Nephron (organoid): ENCODE results near the gene DOCK1.

Experiments used
- H3K27ac Mint-ChIP-seq, 3 experiments: 2 replicates each; pipeline ENCODE4 v1.8.0; 2020; ENCODE audit warnings: mixed read lengths in 3 of 3, mild to moderate bottlenecking in 2 of 3, moderate library complexity in 1 of 3
- H3K27me3 Mint-ChIP-seq: 2 replicates; pipeline ENCODE4 v1.8.0; 2021; ENCODE audit warnings: low read depth, mild to moderate bottlenecking, moderate library complexity, mixed read lengths
- H3K36me3 Mint-ChIP-seq: 2 replicates; pipeline ENCODE4 v1.8.0; 2020; ENCODE audit warnings: low read depth, mixed read lengths
- H3K4me1 Mint-ChIP-seq: 2 replicates; pipeline ENCODE4 v1.8.0; 2020; ENCODE audit warnings: mixed read lengths
- H3K4me3 Mint-ChIP-seq, 3 experiments: 2 replicates each; pipeline ENCODE4 v1.8.0; 2020; ENCODE audit warnings: mild to moderate bottlenecking in 3 of 3, mixed read lengths in 3 of 3, moderate library complexity in 2 of 3
- H3K9me3 Mint-ChIP-seq: 2 replicates; pipeline ENCODE4 v1.8.0; 2020; ENCODE audit warnings: mixed read lengths
- TF ChIP-seq, protein P1 (sequence below), 3 experiments: fragments of 200-600 bp; sonication (generic); IDR thresholded peaks; one replicate each; pipeline ENCODE4 v1.5.0; 2021; ENCODE audit warnings: antibody characterized with exemption in 3 of 3; ENCODE audit not compliant: unreplicated experiment in 3 of 3

The DOCK1 gene

DNA sequence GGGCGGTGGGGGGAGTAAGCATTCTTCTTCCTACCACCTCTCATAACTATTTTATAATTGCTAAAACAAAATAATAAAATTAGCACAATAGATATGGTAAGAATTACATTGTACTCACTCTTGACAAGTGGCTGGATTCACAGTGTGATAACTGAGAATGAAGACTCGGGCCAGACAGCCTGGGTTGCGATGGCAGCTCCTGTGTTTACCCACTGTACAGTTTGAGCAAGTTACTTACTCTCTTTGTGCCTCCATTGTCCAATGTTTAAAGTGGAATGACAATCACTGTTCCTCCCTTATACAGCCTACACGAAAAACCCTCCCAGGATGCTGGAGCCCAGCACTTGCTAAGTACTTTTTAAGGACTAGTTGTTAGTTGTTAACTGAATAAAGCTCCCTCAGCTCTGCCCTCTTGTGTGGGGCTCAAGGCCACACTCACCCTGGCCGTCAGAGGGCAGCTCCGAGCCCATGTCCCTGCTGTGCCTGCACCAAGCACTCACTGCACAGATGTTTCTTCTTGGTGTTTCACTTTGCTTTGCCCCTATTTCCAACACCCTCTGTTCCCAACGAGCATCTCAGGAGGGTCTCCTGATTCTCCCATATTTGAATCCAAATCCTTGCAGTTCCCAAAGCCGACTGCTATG lies 587.5 kb downstream of the DOCK1 start:
- Mint-ChIP-seq H3K36me3 (no peaks in the 10 kb centered on the region), H3K4me3 (no peak overlapping the region), H3K4me1 (peaks cover 5% of the 10 kb centered on the region), H3K9me3 (no peaks in the 10 kb centered on the region), H3K27me3 (peaks cover 31% of the 10 kb centered on the region), H3K27ac (no peak overlapping the region)
- TF ChIP-seq, protein P1, sequence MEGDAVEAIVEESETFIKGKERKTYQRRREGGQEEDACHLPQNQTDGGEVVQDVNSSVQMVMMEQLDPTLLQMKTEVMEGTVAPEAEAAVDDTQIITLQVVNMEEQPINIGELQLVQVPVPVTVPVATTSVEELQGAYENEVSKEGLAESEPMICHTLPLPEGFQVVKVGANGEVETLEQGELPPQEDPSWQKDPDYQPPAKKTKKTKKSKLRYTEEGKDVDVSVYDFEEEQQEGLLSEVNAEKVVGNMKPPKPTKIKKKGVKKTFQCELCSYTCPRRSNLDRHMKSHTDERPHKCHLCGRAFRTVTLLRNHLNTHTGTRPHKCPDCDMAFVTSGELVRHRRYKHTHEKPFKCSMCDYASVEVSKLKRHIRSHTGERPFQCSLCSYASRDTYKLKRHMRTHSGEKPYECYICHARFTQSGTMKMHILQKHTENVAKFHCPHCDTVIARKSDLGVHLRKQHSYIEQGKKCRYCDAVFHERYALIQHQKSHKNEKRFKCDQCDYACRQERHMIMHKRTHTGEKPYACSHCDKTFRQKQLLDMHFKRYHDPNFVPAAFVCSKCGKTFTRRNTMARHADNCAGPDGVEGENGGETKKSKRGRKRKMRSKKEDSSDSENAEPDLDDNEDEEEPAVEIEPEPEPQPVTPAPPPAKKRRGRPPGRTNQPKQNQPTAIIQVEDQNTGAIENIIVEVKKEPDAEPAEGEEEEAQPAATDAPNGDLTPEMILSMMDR (IDR thresholded peaks at IDR 0.05; ENCODE audit: unreplicated experiment in 3 of 3) = no peak

DNA sequence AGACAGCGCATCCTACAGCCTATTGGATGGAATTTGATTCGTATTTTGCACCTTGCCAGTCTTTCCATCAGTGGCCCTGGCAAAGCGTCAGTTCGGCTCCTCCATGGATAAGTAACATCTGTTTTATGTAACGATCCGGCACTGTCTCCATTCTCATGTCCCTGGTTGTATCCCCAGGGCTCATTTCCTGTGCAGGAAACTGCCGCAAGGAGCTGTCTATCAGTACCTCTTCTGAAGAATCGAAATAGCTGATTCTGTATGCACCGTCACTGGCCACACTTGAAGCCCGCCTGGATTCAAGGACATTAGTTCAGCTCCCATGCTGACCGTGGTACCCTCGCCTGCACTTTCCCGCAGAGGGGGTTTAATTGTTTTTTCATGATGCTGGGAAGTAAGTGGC lies 590.8 kb downstream of the DOCK1 start:
- no peak overlapping the region for H3K4me3 Mint-ChIP-seq
- H3K27me3 Mint-ChIP-seq = peaks cover 29% of the 10 kb centered on the region
- peaks cover 13% of the 10 kb centered on the region for H3K4me1 Mint-ChIP-seq
- no peaks in the 10 kb centered on the region for H3K36me3 Mint-ChIP-seq
- H3K27ac Mint-ChIP-seq = peak overlapping the region in 1 of 3 experiments; percentile 29
- TF ChIP-seq, protein P1 (IDR thresholded peaks at IDR 0.05; ENCODE audit: unreplicated experiment in 3 of 3) = no peak
- H3K9me3 Mint-ChIP-seq = no peaks in the 10 kb centered on the region

DNA sequence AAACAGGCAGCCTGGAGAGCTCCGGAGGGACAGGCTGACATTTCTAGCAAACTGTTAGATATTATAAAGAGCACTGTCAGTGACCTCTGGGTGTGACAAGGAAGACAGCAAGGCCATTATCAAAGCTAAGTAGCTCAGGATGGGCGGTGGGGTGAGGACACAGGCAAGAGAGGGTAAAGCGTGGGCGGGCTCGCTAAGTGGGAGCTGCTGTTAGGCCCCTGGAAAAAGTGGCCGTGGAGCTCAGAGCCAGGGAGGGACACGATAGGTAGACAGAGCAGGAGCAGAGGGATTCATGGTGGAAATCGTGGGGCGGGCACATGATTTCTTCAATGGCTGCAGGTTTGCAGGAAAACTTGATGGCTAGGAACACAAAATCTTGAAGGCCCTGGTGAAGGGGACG lies 592.5 kb downstream of the DOCK1 start:
- TF ChIP-seq, protein P1 (IDR thresholded peaks at IDR 0.05; ENCODE audit: unreplicated experiment in 3 of 3) = no peak
- no peaks in the 10 kb centered on the region for H3K9me3 Mint-ChIP-seq
- no peak overlapping the region for H3K4me3 Mint-ChIP-seq
- peaks cover 22% of the 10 kb centered on the region for H3K27me3 Mint-ChIP-seq
- no peaks in the 10 kb centered on the region for H3K36me3 Mint-ChIP-seq
- peak overlapping the region in 1 of 3 experiments; percentile 43 for H3K27ac Mint-ChIP-seq
- peaks cover 13% of the 10 kb centered on the region for H3K4me1 Mint-ChIP-seq

DNA sequence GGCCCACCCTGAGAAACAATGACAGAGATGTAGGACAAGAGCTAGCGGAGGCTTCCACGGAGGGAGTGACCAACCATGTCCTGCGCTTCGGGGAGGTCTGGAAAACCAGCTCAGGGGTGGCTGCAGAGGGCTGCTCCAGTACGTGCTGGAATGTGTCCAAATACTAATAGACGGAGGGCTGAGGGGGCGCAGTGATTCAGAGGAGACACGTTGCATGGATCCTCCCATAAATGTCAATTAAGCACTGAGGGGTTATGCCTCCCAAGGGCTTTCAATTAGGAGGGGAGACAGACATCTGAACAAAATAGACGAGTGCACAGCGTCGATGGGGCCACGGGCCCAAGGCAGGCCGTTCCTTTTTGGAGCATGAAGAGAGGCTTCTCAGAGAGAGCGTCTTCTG lies 592.9 kb downstream of the DOCK1 start:
- TF ChIP-seq, protein P1 (IDR thresholded peaks at IDR 0.05; ENCODE audit: unreplicated experiment in 3 of 3) = no peak
- Mint-ChIP-seq H3K4me3 (peak overlapping the region in 1 of 3 experiments; percentile 28), H3K27ac (peak overlapping the region in 1 of 3 experiments; percentile 43), H3K4me1 (peaks cover 13% of the 10 kb centered on the region), H3K36me3 (no peaks in the 10 kb centered on the region), H3K27me3 (peaks cover 19% of the 10 kb centered on the region), H3K9me3 (no peaks in the 10 kb centered on the region)

DNA sequence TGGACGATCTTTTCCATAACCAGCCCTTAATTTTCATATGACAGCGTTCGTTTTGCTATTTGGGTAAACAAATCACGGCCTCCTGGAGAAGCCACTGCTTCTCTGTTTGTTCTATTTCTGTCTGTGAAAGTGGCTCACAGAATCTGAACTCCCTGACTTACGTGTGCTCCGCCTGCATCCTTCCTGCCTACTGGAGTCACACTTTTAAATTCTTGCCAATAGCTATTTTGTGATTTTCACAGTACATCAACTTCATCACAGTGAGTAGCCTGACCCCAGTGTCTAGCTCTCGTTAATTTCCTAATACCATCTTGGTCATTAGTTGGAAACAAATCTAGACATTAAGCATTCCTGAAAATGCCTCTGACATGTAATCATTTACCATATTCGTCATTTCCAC lies 594.9 kb downstream of the DOCK1 start:
- Mint-ChIP-seq H3K4me1 (peaks cover 13% of the 10 kb centered on the region), H3K36me3 (no peaks in the 10 kb centered on the region), H3K4me3 (no peak overlapping the region), H3K9me3 (no peaks in the 10 kb centered on the region), H3K27me3 (peaks cover 13% of the 10 kb centered on the region), H3K27ac (no peak overlapping the region)
- TF ChIP-seq, protein P1 (IDR thresholded peaks at IDR 0.05; ENCODE audit: unreplicated experiment in 3 of 3) = no peak
